D721Med (cell line): ENCODE results near the gene KDR.

Source experiments
- DNase-seq: peaks from one replicate; pipeline ENCODE4 v3.0.0; 2011; ENCODE audit warnings: low spot score; ENCODE audit not compliant: insufficient read length
- FAIRE-seq: peaks from 2 replicates; lab custom pipeline; 2011; peaks lifted over from hg19 to GRCh38; lab: Jason Lieb, UNC
- CTCF ChIP-seq: IDR thresholded peaks from 2 replicates; pipeline ENCODE4 v1.5.1; 2012; ENCODE audit warnings: mild to moderate bottlenecking, control low read depth; ENCODE audit not compliant: insufficient read depth; ENCODE audit errors: missing control alignments

Gene KDR

GRCh38 chr4:55080174-55080865, 45.1 kb downstream of the KDR start:
- DNase-seq (no peak), FAIRE-seq (no peak)
- no peak for TF ChIP-seq CTCF

GRCh38 chr4:55079451-55080173, 45.8 kb downstream of the KDR start:
- no peak for DNase-seq
- no peak for FAIRE-seq
- TF ChIP-seq CTCF, result no peak

- FAIRE-seq (no peak), DNase-seq (no peak)
- no peak for TF ChIP-seq CTCF
Measured at GRCh38 chr4:55078987-55079386, 46.4 kb downstream of the KDR start.

GRCh38 chr4:55077577-55077976, 47.8 kb downstream of the KDR start:
- FAIRE-seq (no peak), DNase-seq (no peak)
- TF ChIP-seq CTCF, result no peak

- DNase-seq (no peak), FAIRE-seq (no peak)
- no peak for TF ChIP-seq CTCF
Measured at GRCh38 chr4:55075823-55076716, 49.3 kb downstream of the KDR start.

GRCh38 chr4:55075376-55075775, 50.0 kb downstream of the KDR start:
- DNase-seq (no peak), FAIRE-seq (no peak)
- TF ChIP-seq CTCF, result no peak
